ENCODE results near the gene LIMA1. TPM values are rescaled to one million over a fixed set of nuclear protein-coding genes. Genes with fewer than 3 reads are reported as not detected.

The LIMA1 gene
- total RNA-seq: 100 to 1,000 TPM; 173 to 193 TPM

DNA sequence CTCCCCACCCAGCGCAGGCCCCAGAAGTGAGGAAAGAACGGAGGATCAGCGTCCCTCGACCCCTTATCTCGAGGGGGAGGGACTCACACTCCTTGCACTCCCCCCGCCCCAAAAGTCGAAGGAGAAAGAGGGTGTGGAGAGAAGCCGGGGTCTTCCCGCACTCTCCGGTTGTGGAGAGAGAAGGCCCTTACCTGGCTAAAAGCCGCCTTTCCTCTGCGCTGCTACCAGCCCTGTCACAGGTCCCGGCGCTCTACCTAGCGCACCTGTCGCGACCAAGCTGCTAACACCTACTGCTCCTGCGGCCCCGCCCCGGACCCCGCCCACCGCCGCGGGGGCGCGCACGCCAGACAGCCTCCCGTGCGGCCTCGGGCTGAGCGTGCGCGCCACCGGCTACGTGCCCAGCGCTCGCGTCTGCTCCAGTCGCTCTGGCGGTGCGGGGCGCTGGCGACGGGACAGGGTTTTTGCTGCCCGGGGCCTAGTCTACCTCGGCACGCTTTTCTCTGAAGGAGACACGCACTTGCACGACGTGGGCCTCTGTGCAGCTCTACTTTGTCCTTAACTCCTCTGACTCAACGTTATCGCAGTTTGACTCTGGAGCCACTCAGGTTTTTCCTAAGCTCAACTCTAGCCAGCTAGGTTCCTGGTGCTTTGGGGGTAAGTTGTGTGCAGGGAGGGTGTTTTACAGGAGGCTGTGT, at the start of gene LIMA1:
TSS of gene LIMA1 (minus strand) at position 292 of the 695 bp plus-strand sequence. CDS start 34,769 bp downstream, outside the sequence.

DNA sequence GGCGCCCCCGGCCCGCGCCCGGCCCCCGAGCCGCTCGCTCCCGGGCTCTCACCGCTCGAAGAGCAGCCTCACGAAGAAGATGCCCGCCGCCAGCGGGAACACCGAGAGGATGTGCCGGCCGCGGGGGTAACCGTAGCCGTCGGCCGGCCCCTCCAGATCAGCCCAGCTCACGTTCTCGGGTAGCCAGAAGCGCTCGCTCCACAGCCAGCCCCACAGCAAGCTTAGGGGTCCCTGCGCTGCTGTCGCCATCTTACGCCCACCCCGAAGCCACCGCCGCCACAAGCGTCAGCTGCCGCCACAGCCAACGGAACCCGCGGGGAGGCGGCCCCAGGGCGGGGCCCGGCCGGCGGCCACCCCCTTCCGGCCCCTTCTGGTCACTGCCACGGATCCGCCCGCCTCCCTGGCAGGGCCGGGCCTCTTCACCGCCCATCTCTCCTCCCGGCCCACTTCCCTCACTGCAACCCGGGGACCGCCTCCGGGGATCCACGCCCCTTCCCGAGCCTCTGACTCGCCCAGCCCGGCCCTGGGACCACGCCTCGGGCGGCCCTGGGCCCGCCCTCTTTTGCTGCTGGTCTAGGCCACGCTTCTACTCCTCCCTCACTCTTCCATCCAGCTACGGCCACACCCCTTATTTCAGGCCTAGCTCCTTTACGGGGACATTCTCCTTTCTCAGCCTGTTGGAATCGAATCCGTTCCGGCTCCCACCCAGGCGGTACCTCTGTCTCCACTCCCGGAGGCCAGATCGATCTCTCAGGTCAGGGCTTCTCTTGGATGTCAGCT, 116.1 kb downstream of the LIMA1 start, which contains the start of gene CERS5:
TSS of gene CERS5 (minus strand) at position 321 of the 780 bp plus-strand sequence. CDS start at position 249, 72 bp downstream.

Small RNAs within 50 kb of the gene (small RNA-seq; reads per million reads assigned to genes)
- gene MIR1293: 0.76 to 1.7 reads per million in 2 donors
- gene RNU6-1093P: 0 reads per million in 2 donors

Other genes starting within 250 kb of the LIMA1 start
- under 1 TPM; 0.34 to 0.67 TPM for gene ASIC1, start 225.9 kb downstream of the LIMA1 start, total RNA-seq
- gene SMARCD1, start 198.2 kb downstream of the LIMA1 start, total RNA-seq: 10 to 100 TPM; 64.0 to 90.2 TPM
- not detected for gene GPD1, start 179.5 kb downstream of the LIMA1 start, total RNA-seq
- 10 to 100 TPM; 42.0 to 44.4 TPM for gene COX14, start 171.3 kb downstream of the LIMA1 start, total RNA-seq
- gene CERS5, start 116.2 kb downstream of the LIMA1 start, total RNA-seq: 10 to 100 TPM; 32.0 to 39.0 TPM
- gene FAM186A, start 113.1 kb upstream of the LIMA1 start, total RNA-seq: under 1 TPM in 1 of 2 donors, not detected in 1; under 0.01 TPM
- gene LARP4, start 117.4 kb upstream of the LIMA1 start, total RNA-seq: 10 to 100 TPM; 59.2 to 63.6 TPM
- gene DIP2B, start 221.5 kb upstream of the LIMA1 start, total RNA-seq: 10 to 100 TPM; 33.3 to 67.4 TPM